IPS-18c (cell line): Measurements from ENCODE around the gene PSMF1.
"Not testable (repeated sequence)": the region's sequence is repeated elsewhere in the genome, so short reads cannot be mapped to it uniquely, and the experiment has no call there.

Experiments used
- H3K4me3 ChIP-seq: 2 replicates; pipeline ENCODE4 v1.7.0; 2013; ENCODE audit warnings: low read depth, mild to moderate bottlenecking, low read length, moderate library complexity; ENCODE audit not compliant: insufficient read depth
- H3K9me3 ChIP-seq: one replicate; pipeline ENCODE4 v1.6.1; 2013; ENCODE audit warnings: mild to moderate bottlenecking, low read length, moderate library complexity; ENCODE audit not compliant: control insufficient read depth, insufficient read depth

The PSMF1 gene

GRCh38 chr20:1216527-1217427, 98.4 kb downstream of the PSMF1 start:
- H3K9me3 ChIP-seq, H3K4me3 ChIP-seq: not testable (repeated sequence)
